Stimulated activated CD4-positive, alpha-beta T cell treated with anti-CD3 and anti-CD28 coated beads, Interleukin-2, amount 100 ng/mL, for 48 hours (primary cell): ENCODE data around the gene CITED4.
A peak's percentile ranks its signal among the peaks of the same experiment; 100 is the strongest.

Experiments
- DNase-seq, 2 donors: peaks; one replicate each; pipeline ENCODE4 v3.0.0-alpha.2; 2020

The CITED4 gene

GRCh38 chr1:40884055-40884795, 22.1 kb upstream of the CITED4 start:
- no peak for DNase-seq

GRCh38 chr1:40880813-40881549, 18.8 kb upstream of the CITED4 start:
- DNase-seq: no peak

- DNase-seq: no peak
These were observed 17.5 kb upstream of the CITED4 start for GRCh38 chr1:40879482-40880175.

- no peak for DNase-seq
These were observed 16.7 kb upstream of the CITED4 start for GRCh38 chr1:40878906-40879305.

- no peak for DNase-seq
These were observed 15.5 kb upstream of the CITED4 start for GRCh38 chr1:40877698-40878097.

GRCh38 chr1:40876891-40877290, 14.7 kb upstream of the CITED4 start:
- DNase-seq: no peak

- DNase-seq: no peak
These were observed 14.2 kb upstream of the CITED4 start for GRCh38 chr1:40876436-40876761.

- no peak for DNase-seq
These were observed 11.8 kb upstream of the CITED4 start for GRCh38 chr1:40873863-40874472.

- no peak for DNase-seq
These were observed 10.1 kb upstream of the CITED4 start for GRCh38 chr1:40872276-40872675.

- no peak for DNase-seq
These were observed 8.1 kb upstream of the CITED4 start for GRCh38 chr1:40870135-40870728.

- DNase-seq: no peak
These were observed 6.0 kb upstream of the CITED4 start for GRCh38 chr1:40868051-40868723.

- peak; percentile 14 to 15 for DNase-seq
These were observed 749 bp downstream of the CITED4 start for GRCh38 chr1:40861224-40862003.

GRCh38 chr1:40860706-40861223, 1.4 kb downstream of the CITED4 start:
- no peak for DNase-seq

GRCh38 chr1:40858856-40859416, 3.2 kb downstream of the CITED4 start:
- no peak for DNase-seq

GRCh38 chr1:40857737-40858136, 4.4 kb downstream of the CITED4 start:
- no peak for DNase-seq

GRCh38 chr1:40856656-40857302, 5.4 kb downstream of the CITED4 start:
- no peak for DNase-seq

- no peak for DNase-seq
These were observed 6.0 kb downstream of the CITED4 start for GRCh38 chr1:40856116-40856515.

GRCh38 chr1:40855513-40855912, 6.7 kb downstream of the CITED4 start:
- no peak for DNase-seq

GRCh38 chr1:40853885-40854170, 8.3 kb downstream of the CITED4 start:
- no peak for DNase-seq

- DNase-seq: no peak
These were observed 8.9 kb downstream of the CITED4 start for GRCh38 chr1:40853113-40853884.
